GM19193 (cell line): ENCODE results near the gene ERMN.

Source experiments
- POLR2A ChIP-seq: IDR thresholded peaks from 4 replicates; pipeline ENCODE4 v1.6.1; 2011; ENCODE audit not compliant: insufficient read depth, insufficient read length; ENCODE audit errors: extremely low read depth

ERMN gene

DNA sequence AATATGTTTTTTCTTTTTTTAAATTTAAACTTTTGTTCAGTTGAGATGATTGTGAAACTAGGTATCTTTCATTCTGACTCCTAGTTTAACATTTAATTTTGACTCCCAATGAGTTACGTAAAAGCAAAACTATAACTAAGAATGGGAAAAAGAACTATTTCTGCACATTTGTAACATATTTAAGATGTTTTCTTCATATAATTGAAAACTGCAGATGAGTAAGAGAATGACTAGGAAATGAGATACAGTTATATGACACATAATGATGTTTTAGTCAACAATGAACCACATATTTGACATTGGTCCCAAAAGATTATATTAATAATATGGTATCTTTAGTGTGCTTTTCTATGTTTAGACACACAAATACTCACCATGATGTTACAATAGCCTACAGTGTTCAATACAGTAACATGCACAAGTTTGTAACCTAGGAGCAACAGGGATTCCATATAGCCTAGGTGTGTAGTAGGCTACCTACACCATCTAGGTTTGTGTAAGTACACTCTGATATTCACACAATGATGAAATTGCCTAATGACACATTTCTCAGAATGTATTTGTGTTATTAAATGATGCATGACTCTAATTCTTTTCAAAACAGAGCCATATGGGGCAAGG lies 12.6 kb downstream of the ERMN start:
- TF ChIP-seq POLR2A = no peak

DNA sequence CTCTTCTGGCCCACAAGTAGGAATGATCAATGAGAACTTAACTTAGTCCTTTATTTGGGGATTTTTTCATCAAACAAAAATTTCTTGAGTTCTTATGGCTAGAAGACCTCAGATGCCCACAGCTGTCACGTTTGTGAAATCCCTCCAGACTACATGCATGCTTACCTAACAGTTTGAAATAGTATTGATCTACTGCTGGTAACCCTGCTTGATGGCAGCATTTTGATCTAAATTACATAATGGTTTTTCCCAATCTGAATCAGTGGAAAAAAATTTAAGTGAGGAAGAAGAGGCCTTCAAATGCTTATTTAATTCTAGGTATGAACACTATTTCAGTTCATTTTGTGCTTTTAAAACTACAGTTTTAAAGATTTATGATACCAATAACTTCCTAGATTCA lies 13.9 kb downstream of the ERMN start:
- no peak for TF ChIP-seq POLR2A

DNA sequence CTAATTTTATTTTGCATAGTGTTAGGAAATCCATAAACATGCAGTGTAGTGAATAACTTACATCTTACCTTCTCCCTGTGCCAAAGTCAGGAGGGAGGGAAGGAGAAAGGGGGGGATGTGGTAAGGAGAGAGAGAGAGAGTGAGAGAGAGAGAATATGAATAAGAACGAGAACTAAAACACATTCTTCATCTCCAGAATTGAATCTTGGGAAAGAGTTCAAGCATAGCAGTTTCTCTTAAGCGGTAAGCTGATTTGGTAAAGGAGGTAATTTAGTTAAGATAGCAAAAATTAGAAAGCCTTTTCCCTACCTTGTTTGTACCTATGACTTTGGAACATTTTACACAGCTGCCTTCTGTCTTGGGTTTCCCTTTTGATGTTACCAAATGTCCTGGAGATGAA lies 15.7 kb downstream of the ERMN start:
- no peak for TF ChIP-seq POLR2A

DNA sequence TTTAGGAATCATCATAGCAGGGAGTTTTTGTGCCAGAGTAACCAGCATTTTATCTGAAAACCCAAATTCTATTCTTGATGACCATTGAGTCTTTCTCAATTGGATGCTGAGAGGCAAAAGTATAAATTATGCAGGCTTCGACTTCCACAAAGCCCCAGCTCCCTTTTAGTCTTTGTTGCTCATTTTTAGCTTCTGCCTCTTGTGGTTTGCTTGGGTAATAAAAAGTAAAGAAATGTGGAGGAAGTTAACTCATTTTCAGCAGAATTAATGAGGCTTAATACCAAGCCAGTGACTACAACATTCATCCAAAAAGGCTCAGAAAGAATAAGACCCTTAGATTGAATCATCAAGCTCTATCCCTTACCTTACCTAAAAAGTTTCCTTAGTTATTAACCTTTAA lies 18.6 kb downstream of the ERMN start:
- no peak for TF ChIP-seq POLR2A

DNA sequence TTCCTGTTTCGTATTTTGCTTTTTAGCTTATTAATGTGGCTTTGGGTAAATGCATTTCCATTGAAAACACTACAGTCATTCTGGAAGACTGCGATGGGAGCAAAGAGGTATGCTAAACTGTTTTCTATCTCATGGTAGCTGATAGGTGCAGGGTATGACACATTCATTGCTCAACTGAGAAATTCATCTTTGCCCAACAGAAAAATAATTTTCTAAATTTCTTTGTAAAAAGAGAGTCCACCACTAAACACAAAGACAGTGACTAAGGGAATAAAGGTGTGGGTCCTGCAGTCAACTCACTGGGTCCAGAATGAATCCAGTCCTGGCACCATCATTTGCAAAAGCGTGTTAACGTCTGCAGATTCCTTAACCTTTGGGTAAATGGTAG lies 19.9 kb downstream of the ERMN start:
- no peak for TF ChIP-seq POLR2A

DNA sequence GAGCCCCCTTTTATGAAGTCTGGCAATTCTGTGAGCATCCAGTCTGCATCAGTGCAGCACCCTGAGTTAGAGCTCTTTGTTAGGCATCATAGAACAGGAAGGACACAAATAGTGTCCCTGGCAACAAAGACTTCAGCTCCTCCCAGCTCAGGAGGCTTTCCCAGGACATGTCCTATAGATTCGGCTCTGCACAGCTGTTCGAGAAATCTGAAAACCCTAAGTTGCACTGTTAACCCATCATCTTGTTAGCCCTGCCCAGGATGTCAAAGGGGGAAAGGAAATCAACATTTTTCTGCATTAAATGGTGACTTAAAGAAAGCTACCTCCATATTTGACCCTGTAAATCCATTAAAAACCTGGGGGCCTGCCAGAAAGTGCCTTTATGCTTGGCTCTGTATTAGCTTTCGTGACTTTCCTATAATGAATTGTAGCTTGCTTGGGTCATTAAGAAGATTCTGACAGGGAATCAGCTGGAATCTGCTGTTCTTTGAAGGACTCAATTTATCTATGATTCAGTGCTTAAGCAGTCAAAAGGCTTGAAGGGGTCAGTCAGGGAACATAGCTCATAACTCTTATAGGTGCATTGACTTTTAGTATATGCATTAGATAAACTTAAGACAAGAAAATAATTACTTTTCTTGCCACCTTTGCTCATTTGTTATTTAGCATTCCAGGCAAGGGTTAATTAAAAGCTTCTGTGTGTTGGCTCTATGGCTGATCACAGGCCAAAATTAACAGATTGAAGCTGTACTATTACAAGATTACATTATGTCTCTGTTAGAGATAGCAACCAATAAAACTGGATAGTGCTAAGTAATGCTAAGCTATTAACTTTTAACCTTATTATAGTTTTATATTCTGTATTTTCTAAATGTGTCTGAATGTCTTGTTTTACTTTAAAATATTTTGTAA lies 20.6 kb downstream of the ERMN start:
- TF ChIP-seq POLR2A = no peak

DNA sequence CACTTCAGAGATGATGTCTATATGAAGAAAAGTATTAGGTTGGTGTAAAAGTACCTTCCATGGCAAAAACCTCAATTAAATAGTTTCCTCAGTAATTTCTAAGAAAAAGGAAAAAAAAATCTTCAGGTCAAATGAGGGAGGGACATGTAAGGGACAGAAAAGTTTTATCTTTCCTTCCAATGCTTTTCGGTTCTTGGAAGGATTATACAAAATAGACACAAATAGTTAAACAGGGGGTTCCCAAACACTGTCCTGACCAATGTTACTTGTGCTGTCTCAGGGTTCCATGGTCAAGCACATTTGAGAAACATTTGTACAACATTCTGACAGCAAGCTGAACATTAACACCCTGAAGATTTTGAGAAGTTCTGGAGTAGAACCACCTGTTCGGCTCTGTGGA lies 22.0 kb downstream of the ERMN start:
- no peak for TF ChIP-seq POLR2A

DNA sequence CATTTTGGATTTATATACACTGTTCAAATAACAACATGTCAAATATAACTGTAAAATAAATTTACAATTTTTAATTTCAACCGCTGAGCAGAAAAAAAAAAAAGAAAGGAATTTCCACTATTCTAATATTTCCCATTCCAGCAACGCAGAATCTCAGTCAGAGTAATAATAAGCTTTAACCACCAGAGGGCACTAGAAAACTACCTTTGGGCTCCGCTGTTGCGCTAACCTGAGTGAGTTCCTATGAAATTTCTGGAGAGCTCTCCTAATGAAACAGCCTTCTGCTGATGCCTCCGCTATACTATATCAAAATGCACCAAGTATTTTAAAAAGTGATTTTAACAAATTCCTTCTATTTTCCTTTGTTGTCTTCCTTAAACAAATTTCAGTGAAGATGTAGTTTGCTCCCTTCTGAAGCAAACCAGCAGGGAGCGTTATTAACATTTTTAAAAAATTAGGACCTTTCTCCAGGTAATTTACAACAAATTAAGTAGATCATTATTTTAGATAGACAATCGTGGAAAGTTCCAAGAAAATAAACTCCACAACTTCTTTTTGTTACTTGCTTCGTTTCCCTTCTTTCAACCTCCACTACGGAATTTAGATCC lies 23.0 kb downstream of the ERMN start:
- no peak for TF ChIP-seq POLR2A

DNA sequence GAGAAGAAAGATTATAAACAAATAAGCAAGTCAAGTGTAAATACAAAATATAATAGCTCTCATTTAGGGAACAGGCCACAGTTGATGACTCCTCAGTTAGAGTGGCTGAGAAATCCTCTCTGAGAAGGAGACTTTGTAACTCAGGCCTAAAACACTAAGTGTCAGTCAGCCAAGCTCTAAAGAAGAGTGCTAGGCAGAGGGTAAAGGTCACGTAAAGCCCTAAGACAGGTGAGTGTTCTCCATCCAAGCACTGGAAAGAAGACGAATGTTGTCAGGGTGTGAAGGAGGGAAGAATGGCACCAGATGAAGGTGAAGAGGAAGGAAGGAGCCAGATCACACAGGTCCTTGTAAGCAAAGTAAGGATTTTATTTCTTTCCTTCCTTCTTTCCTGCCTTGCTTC lies 24.3 kb downstream of the ERMN start:
- TF ChIP-seq POLR2A = no peak

DNA sequence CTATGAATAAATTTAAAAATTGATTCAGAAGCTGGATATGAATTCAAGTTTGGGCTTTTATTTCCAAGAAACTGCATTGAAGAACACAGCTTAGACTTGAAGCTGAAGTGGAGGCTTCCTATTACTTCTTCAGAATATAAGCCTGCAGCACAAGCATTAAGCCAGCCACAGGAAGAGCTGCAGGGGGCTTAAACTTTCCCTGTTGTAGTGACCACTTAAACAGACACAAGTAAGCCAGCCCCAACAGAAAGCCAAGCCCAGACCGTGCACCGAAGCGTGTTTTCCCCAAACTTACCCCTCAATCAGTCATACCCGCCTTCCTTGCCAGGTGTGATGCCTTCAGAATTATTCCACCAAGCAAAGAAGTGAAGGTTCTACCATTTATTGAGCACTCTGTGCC lies 28.7 kb downstream of the ERMN start:
- no peak for TF ChIP-seq POLR2A

DNA sequence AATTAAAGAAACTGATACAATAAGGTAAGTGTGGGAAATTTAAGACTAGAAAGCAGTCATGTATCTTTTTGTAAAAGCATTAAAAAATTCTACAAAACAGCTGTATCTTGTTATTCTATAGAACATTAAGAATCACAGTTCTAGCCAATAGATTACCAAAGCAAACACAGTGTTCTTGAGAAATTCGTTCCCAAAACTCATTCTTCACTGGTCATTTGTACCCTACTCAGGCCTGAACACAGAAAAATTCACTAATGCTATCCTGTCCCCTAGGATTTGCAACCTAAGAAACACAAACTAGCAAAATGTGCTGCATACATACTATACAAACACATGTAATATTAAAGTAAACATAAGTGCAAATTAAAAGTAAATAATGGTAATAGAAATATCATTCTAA lies 29.1 kb downstream of the ERMN start:
- TF ChIP-seq POLR2A = no peak

DNA sequence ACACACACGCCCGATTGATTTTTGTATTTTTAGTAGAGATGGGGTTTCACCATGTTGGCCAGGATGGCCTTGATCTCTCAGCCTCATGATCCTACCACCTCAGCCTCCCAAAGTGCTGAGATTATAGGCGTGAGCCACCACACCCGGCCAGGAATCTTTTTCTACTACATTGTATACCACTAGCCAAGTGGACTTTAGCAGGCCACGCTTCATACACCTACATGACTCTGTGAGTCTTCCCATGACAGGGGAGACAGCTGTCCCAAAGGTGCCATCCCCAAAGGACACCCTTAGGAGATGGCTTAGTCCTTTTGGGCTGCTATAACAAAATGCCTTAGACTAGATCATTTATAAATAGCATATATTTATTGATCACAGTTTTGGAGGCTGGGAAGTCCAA lies 32.8 kb downstream of the ERMN start:
- TF ChIP-seq POLR2A = no peak

DNA sequence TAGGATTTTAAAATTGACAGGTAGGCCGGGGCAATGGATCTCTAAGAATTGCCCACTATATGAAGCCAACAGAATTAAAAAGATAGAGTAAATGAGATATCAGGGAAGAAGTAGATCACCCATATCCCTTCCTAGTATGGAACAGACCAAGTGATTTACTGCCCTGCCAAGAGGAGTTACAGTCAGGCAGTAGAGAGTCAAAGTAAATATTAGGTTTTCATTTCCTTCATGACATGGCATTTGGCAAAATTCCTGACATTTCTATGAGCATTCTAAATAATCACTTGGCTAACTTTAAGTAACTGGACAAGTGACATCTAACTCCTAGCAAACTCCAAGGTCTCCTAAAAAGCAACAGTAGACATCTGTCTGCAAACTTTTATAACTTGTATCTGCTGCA lies 34.6 kb downstream of the ERMN start:
- no peak for TF ChIP-seq POLR2A

DNA sequence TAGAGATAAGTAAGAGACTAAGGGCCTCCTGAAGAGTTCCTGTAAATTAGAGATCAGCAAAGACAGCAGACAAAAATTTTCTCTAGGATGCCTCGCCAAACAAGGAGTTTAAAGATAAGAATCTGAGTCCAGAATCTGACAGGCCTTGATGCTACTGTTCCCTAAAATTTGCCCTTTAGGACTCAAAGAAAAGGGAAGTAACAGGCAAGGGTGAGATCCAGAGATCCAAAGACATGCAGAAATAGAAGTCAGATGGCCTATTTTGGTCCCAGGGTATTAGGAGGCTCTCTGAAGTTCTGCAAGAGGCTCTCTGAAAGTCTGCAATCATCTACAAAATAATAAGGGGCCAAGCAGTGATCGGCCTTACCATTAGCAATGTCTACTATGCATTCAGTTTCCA lies 35.1 kb downstream of the ERMN start:
- no peak for TF ChIP-seq POLR2A

DNA sequence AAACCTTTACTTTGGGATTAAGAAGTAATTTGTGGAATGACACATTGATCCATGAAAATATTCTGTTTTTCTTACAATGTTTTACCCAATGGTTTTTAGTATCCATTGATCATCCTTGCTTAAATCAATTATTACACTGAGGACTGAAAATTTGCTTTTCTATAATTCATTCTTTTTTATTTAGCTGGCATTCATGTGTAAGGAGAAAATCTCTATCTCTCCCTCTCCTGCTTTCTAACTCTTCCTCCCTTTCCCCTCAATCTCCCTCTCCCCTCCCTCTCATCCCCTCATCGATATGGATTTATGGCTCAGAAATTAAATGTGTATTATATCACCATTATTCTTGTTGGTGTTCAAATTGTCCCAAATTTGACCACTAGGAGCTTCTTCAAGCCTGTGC lies 38.5 kb downstream of the ERMN start:
- no peak for TF ChIP-seq POLR2A

DNA sequence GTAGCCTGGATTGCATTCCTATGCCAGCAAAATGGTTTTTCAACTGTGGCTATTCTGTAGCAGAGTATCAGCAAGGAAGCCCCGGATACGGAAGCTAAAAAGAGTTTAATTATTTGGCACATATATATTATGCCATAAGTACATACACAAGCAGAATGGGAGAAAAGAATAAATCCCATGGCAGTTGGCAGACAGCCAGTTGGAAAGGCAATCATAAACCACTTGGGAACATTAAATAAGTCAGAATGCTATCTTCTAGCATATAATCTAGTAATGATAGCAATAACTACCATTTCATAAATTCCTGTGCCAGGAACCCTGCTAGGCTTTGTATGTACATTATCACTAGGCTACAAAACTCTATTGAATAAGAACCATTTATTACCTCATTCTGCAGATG lies 42.2 kb downstream of the ERMN start:
- no peak for TF ChIP-seq POLR2A
